Upper lobe of left lung (tissue), 6 donors: Measurements from ENCODE around the gene DBNDD1. TPM values are rescaled to one million over a fixed set of nuclear protein-coding genes. Genes with fewer than 3 reads are reported as not detected.
A peak's percentile ranks its signal among the peaks of the same experiment; 100 is the strongest.

Experiments used
- ATAC-seq, 2 donors: fragments of 200-7000 bp; cut with Tn5 transposase; one replicate each; pipeline ENCODE4 v1.9.1; 2022; ENCODE audit warnings: mild to moderate bottlenecking in 2 of 2, moderate library complexity in 2 of 2; ENCODE audit not compliant: low FRiP score in 2 of 2
- DNase-seq, 2 donors: peaks; one replicate each; pipeline ENCODE4 v3.0.0-alpha.2; 2019 to 2020
- H3K27ac ChIP-seq, 4 donors: fragments of 200-600 bp; sonication (generic); one replicate each; pipeline ENCODE4 v1.5.1; 2016 to 2019
- H3K27me3 ChIP-seq, 4 donors: fragments of 200-600 bp; sonication (generic); one replicate each; pipeline ENCODE4 v1.5.1; 2017 to 2019
- H3K36me3 ChIP-seq, 4 donors: fragments of 200-600 bp; sonication (generic); one replicate each; pipeline ENCODE4 v1.5.1; 2016 to 2019
- H3K4me1 ChIP-seq, 4 donors: fragments of 200-600 bp; sonication (generic); one replicate each; pipeline ENCODE4 v1.5.1; 2018 to 2019
- H3K4me3 ChIP-seq, 4 donors: fragments of 200-600 bp; sonication (generic); one replicate each; pipeline ENCODE4 v1.5.1; 2017 to 2019; ENCODE audit warnings: mild to moderate bottlenecking in 2 of 4, moderate library complexity in 1 of 4
- H3K9me3 ChIP-seq, 4 donors: fragments of 200-600 bp; sonication (generic); one replicate each; pipeline ENCODE4 v1.5.1; 2018 to 2019
- CTCF ChIP-seq, 6 experiments: fragments of 450-650 bp in 4 of 6; fragments of 200-600 bp in 2 of 6; sonication (generic) in 2 of 6; IDR thresholded peaks; one replicate each; pipeline ENCODE4 v1.5.1; 2016 to 2019; ENCODE audit warnings: antibody characterized with exemption in 6 of 6
- EP300 ChIP-seq, 4 donors: sonication (generic); formaldehyde crosslinking; IDR thresholded peaks; one replicate each; pipeline ENCODE4 v1.5.1; 2017; ENCODE audit warnings: antibody characterized with exemption in 4 of 4, control low read depth in 2 of 4
- POLR2A ChIP-seq, 4 donors: fragments of 450-650 bp; IDR thresholded peaks; one replicate each; pipeline ENCODE4 v1.5.1; 2016 to 2017; ENCODE audit warnings: antibody characterized with exemption in 4 of 4, mild to moderate bottlenecking in 2 of 4
- POLR2AphosphoS5 ChIP-seq, 2 donors: sonication (generic); formaldehyde crosslinking; IDR thresholded peaks; one replicate each; pipeline ENCODE4 v1.5.1; 2017; ENCODE audit warnings: antibody characterized with exemption in 2 of 2
- WGBS, 2 donors: methylation state at CpG; one replicate each; pipeline ENCODE4 v1.1.5; 2017 to 2018; 5-methylcytosine and 5-hydroxymethylcytosine counted together
- total RNA-seq, 6 donors: library from RNA; depleted of rRNA in 4 of 6; stranded (reverse); fragments of >200 nt in 4 of 6; gene quantifications; one replicate each; pipeline versions ENCODE4 v1.1.0 to v1.2.1, GENCODE V29; 2016 to 2021
- donor health status: DM: no; HTN: no; CAD: no; lungs with moderate emphysema.
- donor health status: DM: no; HTN: yes; CAD: no; lungs with severe emphysema.

Gene DBNDD1
- total RNA-seq, 6 donors from 2014 or later: 4.6 to 23.2 (median 11.1) TPM

GRCh38 chr16:90019543-90020259 is 445 bp upstream of the DBNDD1 start:
- peak in 1 of 2 donors; percentile 37 for ATAC-seq
- WGBS, 2 donors: 8 to 10% methylated on average over 1 to 28 of the region's 57 CpGs
- Histone ChIP-seq H3K27me3 (peaks cover 0 to 9% (median 3%) of the 10 kb centered on the region in 4 donors), H3K9me3 (no peaks in the 10 kb centered on the region), H3K36me3 (no peaks in the 10 kb centered on the region), H3K27ac (peak overlapping the region; percentile 32 to 63 (median 60)), H3K4me1 (peaks cover 23 to 37% (median 31%) of the 10 kb centered on the region in 4 donors), H3K4me3 (peak overlapping the region; percentile 47 to 87 (median 74))
- TF ChIP-seq POLR2A (IDR thresholded peaks at IDR 0.05): no peak
- TF ChIP-seq EP300 (IDR thresholded peaks at IDR 0.05): no peak
- peak in 5 of 6 experiments; percentile 45 to 56 (median 53) for TF ChIP-seq CTCF (IDR thresholded peaks at IDR 0.05)
- no peak for TF ChIP-seq POLR2AphosphoS5 (IDR thresholded peaks at IDR 0.05)
- DNase-seq: peak; percentile 38 to 93

GRCh38 chr16:90018297-90018651 is 982 bp downstream of the DBNDD1 start:
- peaks cover 0 to 9% (median 3%) of the 10 kb centered on the region in 4 donors for H3K27me3 ChIP-seq
- TF ChIP-seq POLR2AphosphoS5 (IDR thresholded peaks at IDR 0.05) (no peak), POLR2A (IDR thresholded peaks at IDR 0.05) (no peak), CTCF (IDR thresholded peaks at IDR 0.05) (no peak), EP300 (IDR thresholded peaks at IDR 0.05) (no peak)
- ATAC-seq: no peak
- no peak for DNase-seq
- no peaks in the 10 kb centered on the region for H3K9me3 ChIP-seq
- no peaks in the 10 kb centered on the region for H3K36me3 ChIP-seq
- peaks cover 23 to 34% (median 29%) of the 10 kb centered on the region in 4 donors for H3K4me1 ChIP-seq
- WGBS, 2 donors: 18 to 56% methylated on average over 3 to 7 of the region's 7 CpGs
- H3K27ac ChIP-seq: no peak overlapping the region
- H3K4me3 ChIP-seq: peak overlapping the region in 3 of 4 donors; percentile 72 to 87 (median 75)

- TF ChIP-seq POLR2A (IDR thresholded peaks at IDR 0.05) (no peak), CTCF (IDR thresholded peaks at IDR 0.05) (no peak), EP300 (IDR thresholded peaks at IDR 0.05) (no peak), POLR2AphosphoS5 (IDR thresholded peaks at IDR 0.05) (no peak)
- Histone ChIP-seq H3K9me3 (no peaks in the 10 kb centered on the region), H3K27ac (no peak overlapping the region), H3K27me3 (peaks cover 0 to 9% (median 3%) of the 10 kb centered on the region in 4 donors), H3K4me3 (no peak overlapping the region), H3K36me3 (no peaks in the 10 kb centered on the region), H3K4me1 (peaks cover 16 to 22% (median 18%) of the 10 kb centered on the region in 4 donors)
- WGBS, 2 donors: 37 to 75% methylated on average over 4 to 10 of the region's 11 CpGs
- ATAC-seq (no peak), DNase-seq (no peak)
Measured at GRCh38 chr16:90016339-90016950, 2.8 kb downstream of the DBNDD1 start.

- no peak overlapping the region for H3K4me3 ChIP-seq
- H3K27me3 ChIP-seq: peaks cover 0 to 9% (median 3%) of the 10 kb centered on the region in 4 donors
- ATAC-seq (no peak), DNase-seq (no peak)
- peaks cover 16 to 19% (median 18%) of the 10 kb centered on the region in 4 donors for H3K4me1 ChIP-seq
- H3K9me3 ChIP-seq: no peaks in the 10 kb centered on the region
- H3K27ac ChIP-seq: no peak overlapping the region
- TF ChIP-seq EP300 (IDR thresholded peaks at IDR 0.05) (no peak), POLR2AphosphoS5 (IDR thresholded peaks at IDR 0.05) (no peak), CTCF (IDR thresholded peaks at IDR 0.05) (no peak), POLR2A (IDR thresholded peaks at IDR 0.05) (no peak)
- no peaks in the 10 kb centered on the region for H3K36me3 ChIP-seq
- WGBS, 2 donors: 84 to 90% methylated on average over 17 to 19 of the region's 19 CpGs
Measured at GRCh38 chr16:90015586-90016338, 3.5 kb downstream of the DBNDD1 start.
